SK-N-SH (cell line): ENCODE data around the gene NXPH4. TPM values are rescaled to one million over a fixed set of nuclear protein-coding genes. Genes with fewer than 3 reads are reported as not detected.

Experiments used
- CTCF ChIA-PET: fragments of 300-600, 350-600 bp; formaldehyde crosslinking; extraction: SDS; loops from one replicate; lab custom pipeline; 2021; lab: Yijun Ruan, JAX
- POLR2A ChIA-PET: fragments of 350-600 bp; sonication (Branson Sonifier 250); formaldehyde crosslinking; extraction: SDS; loops from one replicate; lab custom pipeline; 2020; ENCODE audit warnings: antibody characterized with exemption, inconsistent platforms; lab: Yijun Ruan, JAX
- DNase-seq: peaks from one replicate; pipeline ENCODE4 v3.0.0; 2012
- H2AFZ ChIP-seq: fragments of 200-600 bp; sonication (generic); 2 replicates; pipeline ENCODE4 v1.8.1; 2016; ENCODE audit warnings: antibody characterized with exemption, mild to moderate bottlenecking, low read depth
- H3F3A ChIP-seq: fragments of 200-600 bp; sonication (generic); replicated peaks from 2 replicates; pipeline ENCODE3; 2016; ENCODE audit warnings: antibody characterized with exemption, mild to moderate bottlenecking; ENCODE audit not compliant: insufficient read depth
- H3K27ac ChIP-seq, 2 experiments: fragments of 200-500 bp in 1 of 2; fragments of 200-600 bp in 1 of 2; sonication (Bioruptor generic) in 1 of 2; sonication (generic), shearing (Covaris generic) in 1 of 2; 2 replicates each; pipeline versions ENCODE4 v1.5.1 to v1.6.1; 2014 to 2016; ENCODE audit warnings: low read depth in 2 of 2, inconsistent platforms in 1 of 2, low read length in 1 of 2, mild to moderate bottlenecking in 1 of 2, mixed read lengths in 1 of 2
- H3K27me3 ChIP-seq: fragments of 200-600 bp; sonication (generic), shearing (Covaris generic); 2 replicates; pipeline ENCODE4 v1.6.1; 2016; ENCODE audit warnings: mixed run types; ENCODE audit not compliant: insufficient read depth
- H3K36me3 ChIP-seq, 2 experiments: fragments of 200-500 bp in 1 of 2; fragments of 200-600 bp in 1 of 2; sonication (Bioruptor generic) in 1 of 2; sonication (generic) in 1 of 2; replicated peaks in 1 of 2; 2 replicates each; pipeline versions ENCODE3 to v1.5.1; 2014 to 2016; ENCODE audit warnings: low read length in 1 of 2, mild to moderate bottlenecking in 1 of 2; ENCODE audit not compliant: insufficient read depth in 2 of 2, control insufficient read depth in 1 of 2
- H3K4me1 ChIP-seq, 2 experiments: fragments of 200-500 bp in 1 of 2; fragments of 200-600 bp in 1 of 2; sonication (Bioruptor generic) in 1 of 2; sonication (generic), shearing (Covaris generic) in 1 of 2; 2 replicates each; pipeline versions ENCODE4 v1.5.1 to v1.6.1; 2014 to 2016; ENCODE audit warnings: low read depth in 1 of 2, low read length in 1 of 2, mixed run types in 1 of 2; ENCODE audit not compliant: insufficient read depth in 2 of 2, control insufficient read depth in 1 of 2
- H3K4me2 ChIP-seq: fragments of 200-600 bp; sonication (generic), shearing (Covaris generic); 2 replicates; pipeline ENCODE4 v1.6.1; 2017; ENCODE audit warnings: mixed run types
- H3K4me3 ChIP-seq, 2 experiments: fragments of 200-500 bp in 1 of 2; fragments of 200-600 bp in 1 of 2; sonication (Bioruptor generic) in 1 of 2; sonication (generic), shearing (Covaris generic) in 1 of 2; 2 replicates each; pipeline versions ENCODE4 v1.5.1 to v1.8.1; 2014 to 2016; ENCODE audit warnings: low read depth in 2 of 2, inconsistent platforms in 1 of 2, low read length in 1 of 2, mild to moderate bottlenecking in 1 of 2, mixed read lengths in 1 of 2, moderate library complexity in 1 of 2
- H3K79me2 ChIP-seq: fragments of 200-600 bp; sonication (generic); 2 replicates; pipeline ENCODE4 v1.8.1; 2017; ENCODE audit warnings: mild to moderate bottlenecking; ENCODE audit not compliant: insufficient read depth
- H3K9ac ChIP-seq: fragments of 200-600 bp; sonication (generic); 2 replicates; pipeline ENCODE4 v1.6.1; 2017; ENCODE audit warnings: mixed run types
- H3K9me2 ChIP-seq: fragments of 200-600 bp; sonication (generic); 2 replicates; pipeline ENCODE4 v1.6.1; 2017; ENCODE audit warnings: mixed run types
- H3K9me3 ChIP-seq: fragments of 200-600 bp; sonication (generic); 2 replicates; pipeline ENCODE4 v1.6.1; 2017; ENCODE audit warnings: mixed run types, mild to moderate bottlenecking, moderate library complexity
- H4K20me1 ChIP-seq: fragments of 200-600 bp; sonication (generic); 2 replicates; pipeline ENCODE4 v1.6.1; 2017; ENCODE audit warnings: mild to moderate bottlenecking, mixed run types; ENCODE audit not compliant: insufficient read depth
- CHD2 ChIP-seq: fragments of 150-350 bp; IDR thresholded peaks from 2 replicates; pipeline ENCODE4 v1.6.1; 2018; ENCODE audit warnings: low read length; ENCODE audit not compliant: partially characterized antibody
- CTCF ChIP-seq: fragments of 200-600 bp; sonication (generic); IDR thresholded peaks from 2 replicates; pipeline ENCODE4 v1.6.1; 2017; ENCODE audit warnings: antibody characterized with exemption, mild to moderate bottlenecking, moderate library complexity
- FOXM1 ChIP-seq: IDR thresholded peaks from 2 replicates; pipeline ENCODE4 v1.4.0; 2012; ENCODE audit warnings: low read depth, mild to moderate bottlenecking
- GATA2 ChIP-seq: sonication (generic); formaldehyde crosslinking; IDR thresholded peaks from 2 replicates; pipeline ENCODE4 v1.5.0; 2020; ENCODE audit warnings: mild to moderate bottlenecking, missing genetic modification reagents
- JUND ChIP-seq: IDR thresholded peaks from 2 replicates; pipeline ENCODE4 v1.4.0; 2012
- MEF2A ChIP-seq: IDR thresholded peaks from 2 replicates; pipeline ENCODE4 v1.4.0; 2012; ENCODE audit warnings: low read depth, borderline replicate concordance
- PBX3 ChIP-seq: IDR thresholded peaks from 2 replicates; pipeline ENCODE4; 2012
- RAD21 ChIP-seq: IDR thresholded peaks from 2 replicates; pipeline ENCODE4 v1.6.1; 2012; ENCODE audit warnings: mild to moderate bottlenecking, low read length
- RCOR1 ChIP-seq: fragments of 150-350 bp; IDR thresholded peaks from 2 replicates; pipeline ENCODE4 v1.6.1; 2017; ENCODE audit warnings: antibody characterized with exemption, low read length
- SIN3A ChIP-seq: IDR thresholded peaks from 2 replicates; pipeline ENCODE4 v1.6.1; 2012; ENCODE audit warnings: low read depth, mild to moderate bottlenecking, low read length, moderate library complexity, borderline replicate concordance
- TAF1 ChIP-seq: IDR thresholded peaks from 2 replicates; pipeline ENCODE4 v1.6.1; 2012; ENCODE audit warnings: low read depth, mild to moderate bottlenecking, low read length, moderate library complexity, borderline replicate concordance
- WGBS: methylation state at CpG from one replicate; pipeline ENCODE4 v1.1.6; 2017; ENCODE audit warnings: low lambda C conversion rate; 5-methylcytosine and 5-hydroxymethylcytosine counted together
- polyA plus RNA-seq, 3 experiments: library from polyadenylated mRNA; depleted of rRNA; stranded (reverse); fragments of >200 nt; gene quantifications; 2 replicates each; pipeline ENCODE4 v1.2.3, GENCODE V29; 2012
- TF ChIP-seq, protein P1 (sequence below): IDR thresholded peaks from 2 replicates; pipeline ENCODE4 v1.6.1; 2012; ENCODE audit warnings: mild to moderate bottlenecking, low read depth, low read length, moderate library complexity
- TF ChIP-seq, protein P2 (sequence below): fragments of 150-350 bp; IDR thresholded peaks from 2 replicates; pipeline ENCODE4 v1.6.1; 2017; ENCODE audit warnings: antibody characterized with exemption, low read length, low read depth, borderline replicate concordance

NXPH4 gene
- polyA plus RNA-seq, 1 of the 3 experiments (the other 2 are of a cell fraction), result 0.31 TPM

GRCh38 chr12:57270966-57271470 lies 54.4 kb downstream of the NXPH4 start:
- Histone ChIP-seq H3K27me3 (no peaks in the 10 kb centered on the region), H3K79me2 (no peaks in the 10 kb centered on the region), H3K4me2 (no peak overlapping the region), H4K20me1 (no peaks in the 10 kb centered on the region), H3K9me2 (no peaks in the 10 kb centered on the region), H3K4me3 (no peak overlapping the region), H3K36me3 (peaks cover 13 to 33% of the 10 kb centered on the region in 2 experiments), H3K4me1 (peaks cover 7 to 12% of the 10 kb centered on the region in 2 experiments; a peak in 2 of 4 replicates), H3K9ac (no peak overlapping the region), H3F3A (peaks cover 5% of the 10 kb centered on the region), H3K9me3 (no peaks in the 10 kb centered on the region), H2AFZ (no peak overlapping the region), H3K27ac (no peak overlapping the region)
- TF ChIP-seq JUND, result no peak
- no peak for TF ChIP-seq PBX3
- no peak for TF ChIP-seq RCOR1
- TF ChIP-seq FOXM1, result no peak
- POLR2A ChIA-PET, result interaction anchor here (1.1 kb wide), 1 partner anchor 9 kb away, joined by 3 read pairs; no protein-coding TSS in a partner anchor
- no peak for DNase-seq
- CTCF ChIA-PET, result interaction anchor here (0.6 to 3.5 kb wide), 12 partner anchors 10 to 750 kb away, joined by 3 to 18 read pairs (median 4); partner anchors contain the start of gene INHBE
- WGBS, result 88% methylated on average over 1 of the region's 1 CpG

GRCh38 chr12:57272337-57273151 lies 56.0 kb downstream of the NXPH4 start:
- Histone ChIP-seq H3K4me3 (no peak overlapping the region), H2AFZ (no peak overlapping the region), H3K27ac (peak overlapping the region; percentile 30 to 64; a peak in 2 of 4 replicates), H3K4me2 (no peak overlapping the region), H3K27me3 (no peaks in the 10 kb centered on the region), H3F3A (peaks cover 4% of the 10 kb centered on the region), H3K4me1 (peaks cover 7 to 12% of the 10 kb centered on the region in 2 experiments; a peak in 2 of 4 replicates), H3K9ac (no peak overlapping the region), H3K79me2 (no peaks in the 10 kb centered on the region), H3K9me3 (no peaks in the 10 kb centered on the region), H4K20me1 (no peaks in the 10 kb centered on the region), H3K36me3 (peaks cover 9 to 24% of the 10 kb centered on the region in 2 experiments), H3K9me2 (no peaks in the 10 kb centered on the region)
- 69% methylated on average over 7 of the region's 7 CpGs for WGBS
- TF ChIP-seq CTCF (no peak), PBX3 (no peak), TAF1 (no peak), CHD2 (no peak), RAD21 (no peak), SIN3A (no peak), GATA2 (CRISPR knock-in tag) (no peak), MEF2A (no peak)
- TF ChIP-seq, protein P1, sequence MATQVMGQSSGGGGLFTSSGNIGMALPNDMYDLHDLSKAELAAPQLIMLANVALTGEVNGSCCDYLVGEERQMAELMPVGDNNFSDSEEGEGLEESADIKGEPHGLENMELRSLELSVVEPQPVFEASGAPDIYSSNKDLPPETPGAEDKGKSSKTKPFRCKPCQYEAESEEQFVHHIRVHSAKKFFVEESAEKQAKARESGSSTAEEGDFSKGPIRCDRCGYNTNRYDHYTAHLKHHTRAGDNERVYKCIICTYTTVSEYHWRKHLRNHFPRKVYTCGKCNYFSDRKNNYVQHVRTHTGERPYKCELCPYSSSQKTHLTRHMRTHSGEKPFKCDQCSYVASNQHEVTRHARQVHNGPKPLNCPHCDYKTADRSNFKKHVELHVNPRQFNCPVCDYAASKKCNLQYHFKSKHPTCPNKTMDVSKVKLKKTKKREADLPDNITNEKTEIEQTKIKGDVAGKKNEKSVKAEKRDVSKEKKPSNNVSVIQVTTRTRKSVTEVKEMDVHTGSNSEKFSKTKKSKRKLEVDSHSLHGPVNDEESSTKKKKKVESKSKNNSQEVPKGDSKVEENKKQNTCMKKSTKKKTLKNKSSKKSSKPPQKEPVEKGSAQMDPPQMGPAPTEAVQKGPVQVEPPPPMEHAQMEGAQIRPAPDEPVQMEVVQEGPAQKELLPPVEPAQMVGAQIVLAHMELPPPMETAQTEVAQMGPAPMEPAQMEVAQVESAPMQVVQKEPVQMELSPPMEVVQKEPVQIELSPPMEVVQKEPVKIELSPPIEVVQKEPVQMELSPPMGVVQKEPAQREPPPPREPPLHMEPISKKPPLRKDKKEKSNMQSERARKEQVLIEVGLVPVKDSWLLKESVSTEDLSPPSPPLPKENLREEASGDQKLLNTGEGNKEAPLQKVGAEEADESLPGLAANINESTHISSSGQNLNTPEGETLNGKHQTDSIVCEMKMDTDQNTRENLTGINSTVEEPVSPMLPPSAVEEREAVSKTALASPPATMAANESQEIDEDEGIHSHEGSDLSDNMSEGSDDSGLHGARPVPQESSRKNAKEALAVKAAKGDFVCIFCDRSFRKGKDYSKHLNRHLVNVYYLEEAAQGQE, result no peak
- TF ChIP-seq, protein P2, sequence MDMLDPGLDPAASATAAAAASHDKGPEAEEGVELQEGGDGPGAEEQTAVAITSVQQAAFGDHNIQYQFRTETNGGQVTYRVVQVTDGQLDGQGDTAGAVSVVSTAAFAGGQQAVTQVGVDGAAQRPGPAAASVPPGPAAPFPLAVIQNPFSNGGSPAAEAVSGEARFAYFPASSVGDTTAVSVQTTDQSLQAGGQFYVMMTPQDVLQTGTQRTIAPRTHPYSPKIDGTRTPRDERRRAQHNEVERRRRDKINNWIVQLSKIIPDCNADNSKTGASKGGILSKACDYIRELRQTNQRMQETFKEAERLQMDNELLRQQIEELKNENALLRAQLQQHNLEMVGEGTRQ, result no peak
- DNase-seq, result peak; percentile 49
- CTCF ChIA-PET, result interaction anchor here (0.7 to 3.5 kb wide), 17 partner anchors 9 to 190 kb away, joined by 3 to 18 read pairs (median 4); partner anchors contain the start of genes GLI1 and INHBE
- POLR2A ChIA-PET, result interaction anchor here (0.6 to 1.0 kb wide), 2 partner anchors 158 to 170 kb away, joined by 3 to 8 read pairs; no protein-coding TSS in a partner anchor
